Smooth muscle cell (in vitro differentiated cells): ENCODE results near the gene INPP5A. TPM values are rescaled to one million over a fixed set of nuclear protein-coding genes. Genes with fewer than 3 reads are reported as not detected.

Experiments
- DNase-seq: peaks from one replicate; lab custom pipeline; 2025; ENCODE audit not compliant: unreplicated experiment; lab: John Stamatoyannopoulos, UW
- H2AFZ ChIP-seq: fragments of 200-600 bp; sonication (generic); 2 replicates; pipeline ENCODE4 v1.6.0; 2016; ENCODE audit warnings: antibody characterized with exemption, low read depth, mild to moderate bottlenecking
- H3F3A ChIP-seq: fragments of 200-600 bp; sonication (generic); 2 replicates; pipeline ENCODE4 v1.6.0; 2017; ENCODE audit warnings: antibody characterized with exemption, low read depth
- H3K27ac ChIP-seq: fragments of 200-600 bp; sonication (generic); 2 replicates; pipeline ENCODE4 v1.5.1; 2016; ENCODE audit warnings: low read depth, mild to moderate bottlenecking
- H3K27me3 ChIP-seq: fragments of 200-600 bp; sonication (generic); 2 replicates; pipeline ENCODE4 v1.6.1; 2016; ENCODE audit warnings: low read depth, mild to moderate bottlenecking
- H3K36me3 ChIP-seq: fragments of 200-600 bp; sonication (generic); 2 replicates; pipeline ENCODE4 v1.5.1; 2016; ENCODE audit warnings: low read depth
- H3K4me1 ChIP-seq: fragments of 200-600 bp; sonication (generic); 2 replicates; pipeline ENCODE4 v1.5.1; 2016; ENCODE audit warnings: low read depth
- H3K4me2 ChIP-seq: fragments of 200-600 bp; sonication (generic); 2 replicates; pipeline ENCODE4 v1.6.0; 2016; ENCODE audit warnings: mild to moderate bottlenecking
- H3K4me3 ChIP-seq: fragments of 200-600 bp; sonication (generic); 2 replicates; pipeline ENCODE4 v1.5.1; 2016; ENCODE audit warnings: mild to moderate bottlenecking
- H3K79me2 ChIP-seq: fragments of 200-600 bp; sonication (generic); 2 replicates; pipeline ENCODE4 v1.6.0; 2016; ENCODE audit warnings: low read depth, mild to moderate bottlenecking
- H3K9ac ChIP-seq: fragments of 200-600 bp; sonication (generic); 2 replicates; pipeline ENCODE4 v1.6.0; 2016; ENCODE audit warnings: low read depth
- H3K9me3 ChIP-seq: fragments of 200-600 bp; sonication (generic); replicated peaks from 2 replicates; pipeline ENCODE4 v1.5.1; 2016; ENCODE audit warnings: low read depth
- H4K20me1 ChIP-seq: fragments of 200-600 bp; sonication (generic); 2 replicates; pipeline ENCODE4 v1.6.0; 2016; ENCODE audit warnings: low read depth
- CTCF ChIP-seq: fragments of 200-600 bp; sonication (generic); IDR thresholded peaks from 2 replicates; pipeline ENCODE4 v1.5.1; 2017; ENCODE audit warnings: borderline replicate concordance, mild to moderate bottlenecking, antibody characterized with exemption; ENCODE audit not compliant: insufficient read depth, poor library complexity, severe bottlenecking
- WGBS: methylation state at CpG from one replicate; pipeline ENCODE4 v1.1.7; 2016; ENCODE audit warnings: low lambda C conversion rate; 5-methylcytosine and 5-hydroxymethylcytosine counted together
- polyA plus RNA-seq: library from polyadenylated mRNA; unstranded; fragments of >200 nt; fragmentation: Nextera tagmentation; extraction: Ambion mirVana; gene quantifications from 2 replicates; pipeline ENCODE4 v1.2.1, GENCODE V29; 2016
- total RNA-seq: library from RNA; depleted of rRNA; stranded (reverse); fragments of >200 nt; gene quantifications from 2 replicates; pipeline ENCODE4 v1.2.3, GENCODE V29; 2014

The INPP5A gene
- total and polyA plus RNA-seq, 2 experiments from 2014 or later, result 48.0 to 55.9 TPM

DNA sequence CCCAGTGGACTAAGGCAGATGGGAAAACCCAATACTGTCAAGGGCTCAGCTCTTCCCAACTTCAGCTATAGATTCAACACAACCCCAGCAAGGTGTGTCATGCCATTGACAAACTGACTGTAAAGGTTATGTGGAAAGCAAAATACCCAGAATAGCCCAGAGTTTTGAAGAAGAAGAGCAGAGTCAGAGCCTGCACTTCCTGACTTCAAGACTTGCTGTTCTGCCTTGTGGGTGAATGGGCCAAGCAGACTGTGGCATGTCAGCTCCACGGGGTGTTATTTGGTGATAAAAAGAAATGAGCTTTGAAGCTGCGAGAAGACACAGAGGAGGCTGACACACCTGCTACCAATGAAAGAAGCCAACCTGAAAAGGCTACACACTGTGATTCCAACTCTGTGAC is 158.6 kb downstream of the INPP5A start:
- H3F3A ChIP-seq, result no peaks in the 10 kb centered on the region
- DNase-seq, result no peak
- H3K4me3 ChIP-seq, result no peak overlapping the region
- 93% methylated on average over 2 of the region's 2 CpGs for WGBS
- no peaks in the 10 kb centered on the region for H3K27me3 ChIP-seq
- no peaks in the 10 kb centered on the region for H3K36me3 ChIP-seq
- H2AFZ ChIP-seq, result no peak overlapping the region
- no peaks in the 10 kb centered on the region for H3K79me2 ChIP-seq
- H3K9me3 ChIP-seq, result no peaks in the 10 kb centered on the region
- TF ChIP-seq CTCF, result no peak
- no peaks in the 10 kb centered on the region for H3K4me1 ChIP-seq
- H3K27ac ChIP-seq, result no peak overlapping the region
- peaks cover 48% of the 10 kb centered on the region for H4K20me1 ChIP-seq
- no peak overlapping the region for H3K4me2 ChIP-seq
- no peak overlapping the region for H3K9ac ChIP-seq

- no peak for DNase-seq
- H4K20me1 ChIP-seq, result peaks cover 55% of the 10 kb centered on the region
- H3K36me3 ChIP-seq, result no peaks in the 10 kb centered on the region
- H3K79me2 ChIP-seq, result no peaks in the 10 kb centered on the region
- no peaks in the 10 kb centered on the region for H3F3A ChIP-seq
- no peak overlapping the region for H3K4me3 ChIP-seq
- WGBS, result 96% methylated on average over 13 of the region's 13 CpGs
- H3K4me2 ChIP-seq, result no peak overlapping the region
- H3K27me3 ChIP-seq, result no peaks in the 10 kb centered on the region
- no peak for TF ChIP-seq CTCF
- no peak overlapping the region for H3K27ac ChIP-seq
- H2AFZ ChIP-seq, result no peak overlapping the region
- H3K4me1 ChIP-seq, result no peaks in the 10 kb centered on the region
- no peak overlapping the region for H3K9ac ChIP-seq
- no peaks in the 10 kb centered on the region for H3K9me3 ChIP-seq
Observed at GRCh38 chr10:132696728-132697577, 159.4 kb downstream of the INPP5A start.

DNA sequence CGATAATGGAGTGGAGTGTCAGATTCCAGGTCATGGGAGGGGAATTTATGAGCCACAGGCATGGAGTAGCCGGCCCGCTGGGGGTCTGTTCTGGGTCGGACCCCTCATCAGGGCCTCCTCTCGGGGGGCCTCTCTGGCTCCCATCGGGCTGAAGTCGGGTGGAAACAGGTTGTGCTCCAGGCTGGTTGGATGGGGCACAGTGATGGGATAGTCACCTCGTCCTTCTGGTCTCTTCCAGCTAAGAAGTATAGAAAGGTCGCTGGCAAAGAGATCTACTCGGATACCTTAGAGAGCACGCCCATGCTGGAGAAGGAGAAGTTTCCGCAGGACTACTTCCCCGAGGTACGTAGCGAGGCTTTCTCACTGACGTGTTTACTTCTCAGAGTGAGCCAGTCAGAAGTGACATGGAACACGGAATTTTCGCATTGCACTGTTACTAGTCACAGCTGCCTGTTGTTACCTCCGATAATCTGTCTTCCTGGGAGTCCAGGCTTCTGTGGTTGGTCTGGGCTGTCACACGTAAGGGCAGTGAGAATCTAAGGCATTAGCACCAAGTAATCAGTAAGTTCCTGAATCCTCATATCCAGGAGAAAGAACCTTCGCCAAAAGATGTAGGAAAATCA is 160.1 kb downstream of the INPP5A start:
- DNase-seq, result no peak
- no peak overlapping the region for H3K4me3 ChIP-seq
- H3K4me1 ChIP-seq, result no peaks in the 10 kb centered on the region
- H4K20me1 ChIP-seq, result peaks cover 53% of the 10 kb centered on the region
- H3K27ac ChIP-seq, result no peak overlapping the region
- TF ChIP-seq CTCF, result no peak
- no peak overlapping the region for H2AFZ ChIP-seq
- H3K36me3 ChIP-seq, result no peaks in the 10 kb centered on the region
- H3K9ac ChIP-seq, result no peak overlapping the region
- no peak overlapping the region for H3K4me2 ChIP-seq
- no peaks in the 10 kb centered on the region for H3K9me3 ChIP-seq
- 95% methylated on average over 21 of the region's 21 CpGs for WGBS
- H3F3A ChIP-seq, result no peaks in the 10 kb centered on the region
- no peaks in the 10 kb centered on the region for H3K27me3 ChIP-seq
- no peaks in the 10 kb centered on the region for H3K79me2 ChIP-seq
